Neural cell (in vitro differentiated cells): ENCODE data around the gene EXTL1. TPM values are rescaled to one million over a fixed set of nuclear protein-coding genes. Genes with fewer than 3 reads are reported as not detected.

Source experiments
- H2AFZ ChIP-seq: fragments of 200-600, 300-800 bp; sonication (generic), shearing (Covaris generic); 2 replicates; pipeline ENCODE4 v1.6.0; 2014; ENCODE audit warnings: low read depth, mild to moderate bottlenecking, antibody characterized with exemption, low read length, moderate library complexity
- H3F3A ChIP-seq: fragments of 200-600 bp; shearing (Covaris generic); 2 replicates; pipeline ENCODE4 v1.6.1; 2016; ENCODE audit warnings: mild to moderate bottlenecking, moderate library complexity, mixed read lengths, antibody characterized with exemption, low read length; ENCODE audit not compliant: insufficient read depth, poor library complexity, severe bottlenecking
- H3K27ac ChIP-seq: fragments of 200-600, 300-800 bp; sonication (generic), shearing (Covaris generic); 2 replicates; pipeline ENCODE4 v1.5.1; 2014; ENCODE audit warnings: mild to moderate bottlenecking, low read length, moderate library complexity
- H3K27me3 ChIP-seq: fragments of 300-800, 200-600 bp; sonication (generic), shearing (Covaris generic); 2 replicates; pipeline ENCODE4 v1.6.0; 2014; ENCODE audit warnings: mild to moderate bottlenecking, low read depth, low read length, moderate library complexity; ENCODE audit not compliant: insufficient read depth
- H3K36me3 ChIP-seq: fragments of 300-800, 200-600 bp; sonication (generic), shearing (Covaris generic); 2 replicates; pipeline ENCODE4 v1.5.1; 2014; ENCODE audit warnings: mild to moderate bottlenecking, antibody characterized with exemption, low read length, moderate library complexity; ENCODE audit not compliant: insufficient read depth
- H3K4me2 ChIP-seq: fragments of 300-800, 200-600 bp; sonication (generic), shearing (Covaris generic); 2 replicates; pipeline ENCODE4 v1.6.0; 2014; ENCODE audit warnings: mild to moderate bottlenecking, low read length
- H3K4me3 ChIP-seq: fragments of 300-800, 200-600 bp; sonication (generic), shearing (Covaris generic); 2 replicates; pipeline ENCODE4 v1.5.1; 2014; ENCODE audit warnings: mild to moderate bottlenecking, low read length, moderate library complexity
- H3K79me2 ChIP-seq: fragments of 200-600 bp; shearing (Covaris generic); replicated peaks from 2 replicates; pipeline ENCODE4 v1.6.0; 2014; ENCODE audit warnings: mild to moderate bottlenecking, low read length, moderate library complexity; ENCODE audit not compliant: insufficient read depth
- H3K9ac ChIP-seq: fragments of 300-800, 200-600 bp; sonication (generic), shearing (Covaris generic); 2 replicates; pipeline ENCODE4 v1.6.1; 2016; ENCODE audit warnings: mild to moderate bottlenecking, low read length, mixed read lengths
- H3K9me2 ChIP-seq: fragments of 200-600 bp; shearing (Covaris generic); 2 replicates; pipeline ENCODE4 v1.6.1; 2016; ENCODE audit warnings: mild to moderate bottlenecking, low read length, mixed read lengths; ENCODE audit not compliant: insufficient read depth
- H3K9me3 ChIP-seq: fragments of 200-600, 300-800 bp; sonication (generic), shearing (Covaris generic); 2 replicates; pipeline ENCODE4 v1.6.1; 2016; ENCODE audit warnings: mild to moderate bottlenecking, mixed run types, low read length, moderate library complexity, mixed read lengths
- H4K20me1 ChIP-seq: fragments of 200-600 bp; shearing (Covaris generic); 2 replicates; pipeline ENCODE4 v1.6.1; 2016; ENCODE audit warnings: mild to moderate bottlenecking, mixed run types; ENCODE audit not compliant: insufficient read depth
- EP300 ChIP-seq: fragments of 450-650 bp; conservative IDR thresholded peaks from 2 replicates; pipeline ENCODE4 v1.6.1; 2014; ENCODE audit warnings: antibody characterized with exemption, mild to moderate bottlenecking, moderate library complexity; ENCODE audit not compliant: poor library complexity, severe bottlenecking
- EZH2 ChIP-seq: fragments of 200-600, 300-800 bp; shearing (Covaris generic), sonication (generic); IDR thresholded peaks from 2 replicates; pipeline ENCODE4 v1.6.1; 2014; ENCODE audit warnings: antibody characterized with exemption, low read length, borderline replicate concordance, mild to moderate bottlenecking; ENCODE audit not compliant: insufficient read depth, poor library complexity, severe bottlenecking
- MXI1 ChIP-seq: fragments of 450-650 bp; conservative IDR thresholded peaks from 2 replicates; pipeline ENCODE4 v1.6.1; 2014; ENCODE audit warnings: antibody characterized with exemption, mild to moderate bottlenecking; ENCODE audit not compliant: poor library complexity, severe bottlenecking
- POLR2AphosphoS5 ChIP-seq: IDR thresholded peaks from 2 replicates; pipeline ENCODE4 v1.6.1; 2012
- RAD21 ChIP-seq: fragments of 450-650 bp; conservative IDR thresholded peaks from 2 replicates; pipeline ENCODE4 v1.6.1; 2014; ENCODE audit warnings: antibody characterized with exemption, mild to moderate bottlenecking, moderate library complexity
- SMC3 ChIP-seq: fragments of 450-650 bp; conservative IDR thresholded peaks from 2 replicates; pipeline ENCODE4 v1.6.1; 2014; ENCODE audit warnings: antibody characterized with exemption, mild to moderate bottlenecking, moderate library complexity; ENCODE audit not compliant: poor library complexity
- TAF1 ChIP-seq: IDR thresholded peaks from 2 replicates; pipeline ENCODE4 v1.6.1; 2012; ENCODE audit warnings: low read depth
- polyA plus RNA-seq: library from polyadenylated mRNA; depleted of rRNA; stranded (reverse); fragments of >200 nt; gene quantifications from 2 replicates; pipeline ENCODE4 v1.2.3, GENCODE V29; 2014
- TF ChIP-seq, protein P1 (sequence below): fragments of 450-650 bp; IDR thresholded peaks from 2 replicates; pipeline ENCODE4 v1.5.1; 2014; ENCODE audit warnings: antibody characterized with exemption, mild to moderate bottlenecking, moderate library complexity; ENCODE audit not compliant: poor library complexity, severe bottlenecking
- TF ChIP-seq, protein P2 (sequence below): IDR thresholded peaks from 2 replicates; pipeline ENCODE4 v1.6.1; 2012; ENCODE audit warnings: borderline replicate concordance

EXTL1 gene
- polyA plus RNA-seq, 1 donor from 2014 or later = 2.7 TPM

DNA sequence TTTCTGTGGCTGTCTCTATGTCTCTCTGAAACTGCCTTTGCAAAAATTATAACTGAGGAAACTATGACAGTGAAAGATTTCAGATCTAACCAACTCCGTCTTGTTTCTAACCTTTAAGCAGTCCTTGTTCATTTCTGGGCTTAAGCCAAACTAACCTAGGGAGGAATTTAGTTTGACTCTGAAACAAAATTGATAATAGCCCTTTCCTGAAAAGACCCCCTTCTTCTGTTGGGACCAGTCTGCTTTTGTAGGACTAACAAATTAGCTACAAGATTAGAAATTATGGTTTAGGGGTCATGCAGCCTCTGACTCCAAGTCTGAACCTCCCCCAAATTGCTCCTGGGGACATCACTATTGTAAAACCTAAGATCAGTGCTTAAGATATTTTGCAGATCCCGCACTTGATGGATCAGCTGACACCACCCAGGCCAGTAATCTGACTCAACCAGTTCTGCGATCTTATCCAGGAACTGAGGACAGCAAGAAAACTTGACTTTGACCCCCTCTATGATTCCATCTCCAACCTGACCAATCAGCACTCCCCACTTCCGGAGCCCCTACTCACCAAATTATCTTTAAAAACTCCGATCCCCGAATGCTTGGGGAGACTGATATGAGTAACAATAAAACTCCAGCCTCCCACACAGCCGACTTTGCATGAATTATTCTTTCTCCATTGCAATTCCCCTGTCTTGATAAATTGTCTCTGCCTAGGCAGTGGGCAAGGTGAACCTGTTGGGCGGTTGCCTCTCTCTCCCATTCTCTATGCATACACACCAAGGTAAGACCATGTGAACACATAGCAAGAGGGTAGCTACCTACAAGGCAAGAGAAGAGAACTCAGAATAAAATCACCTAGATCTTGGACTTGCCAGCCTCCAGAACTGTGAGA, 57.0 kb downstream of the EXTL1 start:
- no peaks in the 10 kb centered on the region for H3K27me3 ChIP-seq
- no peak overlapping the region for H3K9ac ChIP-seq
- no peak overlapping the region for H2AFZ ChIP-seq
- H3K4me2 ChIP-seq = no peak overlapping the region
- no peak overlapping the region for H3K27ac ChIP-seq
- no peaks in the 10 kb centered on the region for H4K20me1 ChIP-seq
- no peaks in the 10 kb centered on the region for H3K36me3 ChIP-seq
- no peak overlapping the region for H3K4me3 ChIP-seq
- no peaks in the 10 kb centered on the region for H3K79me2 ChIP-seq
- no peak for TF ChIP-seq MXI1
- no peak for TF ChIP-seq EP300
- no peak for TF ChIP-seq SMC3
- TF ChIP-seq, protein P1, sequence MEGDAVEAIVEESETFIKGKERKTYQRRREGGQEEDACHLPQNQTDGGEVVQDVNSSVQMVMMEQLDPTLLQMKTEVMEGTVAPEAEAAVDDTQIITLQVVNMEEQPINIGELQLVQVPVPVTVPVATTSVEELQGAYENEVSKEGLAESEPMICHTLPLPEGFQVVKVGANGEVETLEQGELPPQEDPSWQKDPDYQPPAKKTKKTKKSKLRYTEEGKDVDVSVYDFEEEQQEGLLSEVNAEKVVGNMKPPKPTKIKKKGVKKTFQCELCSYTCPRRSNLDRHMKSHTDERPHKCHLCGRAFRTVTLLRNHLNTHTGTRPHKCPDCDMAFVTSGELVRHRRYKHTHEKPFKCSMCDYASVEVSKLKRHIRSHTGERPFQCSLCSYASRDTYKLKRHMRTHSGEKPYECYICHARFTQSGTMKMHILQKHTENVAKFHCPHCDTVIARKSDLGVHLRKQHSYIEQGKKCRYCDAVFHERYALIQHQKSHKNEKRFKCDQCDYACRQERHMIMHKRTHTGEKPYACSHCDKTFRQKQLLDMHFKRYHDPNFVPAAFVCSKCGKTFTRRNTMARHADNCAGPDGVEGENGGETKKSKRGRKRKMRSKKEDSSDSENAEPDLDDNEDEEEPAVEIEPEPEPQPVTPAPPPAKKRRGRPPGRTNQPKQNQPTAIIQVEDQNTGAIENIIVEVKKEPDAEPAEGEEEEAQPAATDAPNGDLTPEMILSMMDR = no peak
- TF ChIP-seq POLR2AphosphoS5 = no peak
- no peak for TF ChIP-seq EZH2
- TF ChIP-seq, protein P2, sequence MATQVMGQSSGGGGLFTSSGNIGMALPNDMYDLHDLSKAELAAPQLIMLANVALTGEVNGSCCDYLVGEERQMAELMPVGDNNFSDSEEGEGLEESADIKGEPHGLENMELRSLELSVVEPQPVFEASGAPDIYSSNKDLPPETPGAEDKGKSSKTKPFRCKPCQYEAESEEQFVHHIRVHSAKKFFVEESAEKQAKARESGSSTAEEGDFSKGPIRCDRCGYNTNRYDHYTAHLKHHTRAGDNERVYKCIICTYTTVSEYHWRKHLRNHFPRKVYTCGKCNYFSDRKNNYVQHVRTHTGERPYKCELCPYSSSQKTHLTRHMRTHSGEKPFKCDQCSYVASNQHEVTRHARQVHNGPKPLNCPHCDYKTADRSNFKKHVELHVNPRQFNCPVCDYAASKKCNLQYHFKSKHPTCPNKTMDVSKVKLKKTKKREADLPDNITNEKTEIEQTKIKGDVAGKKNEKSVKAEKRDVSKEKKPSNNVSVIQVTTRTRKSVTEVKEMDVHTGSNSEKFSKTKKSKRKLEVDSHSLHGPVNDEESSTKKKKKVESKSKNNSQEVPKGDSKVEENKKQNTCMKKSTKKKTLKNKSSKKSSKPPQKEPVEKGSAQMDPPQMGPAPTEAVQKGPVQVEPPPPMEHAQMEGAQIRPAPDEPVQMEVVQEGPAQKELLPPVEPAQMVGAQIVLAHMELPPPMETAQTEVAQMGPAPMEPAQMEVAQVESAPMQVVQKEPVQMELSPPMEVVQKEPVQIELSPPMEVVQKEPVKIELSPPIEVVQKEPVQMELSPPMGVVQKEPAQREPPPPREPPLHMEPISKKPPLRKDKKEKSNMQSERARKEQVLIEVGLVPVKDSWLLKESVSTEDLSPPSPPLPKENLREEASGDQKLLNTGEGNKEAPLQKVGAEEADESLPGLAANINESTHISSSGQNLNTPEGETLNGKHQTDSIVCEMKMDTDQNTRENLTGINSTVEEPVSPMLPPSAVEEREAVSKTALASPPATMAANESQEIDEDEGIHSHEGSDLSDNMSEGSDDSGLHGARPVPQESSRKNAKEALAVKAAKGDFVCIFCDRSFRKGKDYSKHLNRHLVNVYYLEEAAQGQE = no peak
- TF ChIP-seq RAD21 = no peak
- TF ChIP-seq TAF1 = no peak
- no peaks in the 10 kb centered on the region for H3K9me3 ChIP-seq
- H3F3A ChIP-seq = no peaks in the 10 kb centered on the region
- no peaks in the 10 kb centered on the region for H3K9me2 ChIP-seq

DNA sequence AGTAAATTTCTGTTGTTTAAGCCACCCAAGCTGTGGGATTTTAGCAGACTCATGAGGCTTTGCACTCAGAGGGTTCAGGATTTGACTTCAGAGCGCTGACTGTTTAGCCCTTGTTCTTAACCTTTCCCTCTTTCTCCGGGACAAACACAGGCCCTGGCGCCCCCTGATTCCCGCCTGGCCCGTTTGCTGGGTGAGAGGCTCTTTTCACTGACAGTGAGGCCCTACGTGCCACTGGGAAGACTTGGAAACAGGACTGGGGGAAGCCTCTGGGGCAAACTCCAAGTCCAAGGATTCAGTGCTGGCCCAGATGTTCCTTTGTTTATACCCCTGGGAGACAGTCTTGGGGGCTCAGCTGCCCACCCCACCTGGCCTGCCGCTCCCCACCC, 57.6 kb downstream of the EXTL1 start:
- Histone ChIP-seq H3K27me3 (no peaks in the 10 kb centered on the region), H3K79me2 (no peaks in the 10 kb centered on the region), H3K36me3 (no peaks in the 10 kb centered on the region), H3K9ac (no peak overlapping the region), H4K20me1 (no peaks in the 10 kb centered on the region), H3K9me2 (no peaks in the 10 kb centered on the region), H3K27ac (no peak overlapping the region), H2AFZ (no peak overlapping the region), H3K4me2 (no peak overlapping the region), H3K4me3 (no peak overlapping the region), H3K9me3 (no peaks in the 10 kb centered on the region), H3F3A (no peaks in the 10 kb centered on the region)
- TF ChIP-seq TAF1 (no peak), POLR2AphosphoS5 (no peak), RAD21 (no peak)
- TF ChIP-seq, protein P1 = no peak
- TF ChIP-seq, protein P2 = no peak
